HS-5 (cell line): ENCODE data around the gene EDDM13.
"Not testable (repeated sequence)": the region's sequence is repeated elsewhere in the genome, so short reads cannot be mapped to it uniquely, and the experiment has no call there.

Experiments
- DNase-seq: peaks from one replicate; pipeline ENCODE4 v3.0.0-alpha.2; 2012; ENCODE audit warnings: low read depth

Gene EDDM13

GRCh38 chr19:56272161-56272798, at the start of gene EDDM13:
TSS of gene EDDM13 (plus strand) at chr19:56272748. CDS start at chr19:56272835, 87 bp downstream.
- no peak for DNase-seq

GRCh38 chr19:56222901-56223300, 49.6 kb upstream of the EDDM13 start:
- DNase-seq: no peak

GRCh38 chr19:56223481-56223880, 49.1 kb upstream of the EDDM13 start:
- no peak for DNase-seq

GRCh38 chr19:56245121-56245740, 27.3 kb upstream of the EDDM13 start:
- DNase-seq: peak; percentile 41

- not testable (repeated sequence) for DNase-seq
Measured at GRCh38 chr19:56245764-56246163, 26.8 kb upstream of the EDDM13 start.

GRCh38 chr19:56248736-56249338, 23.7 kb upstream of the EDDM13 start:
- not testable (repeated sequence) for DNase-seq

GRCh38 chr19:56252699-56253422, 19.7 kb upstream of the EDDM13 start:
- peak; percentile 22 for DNase-seq

GRCh38 chr19:56253737-56254136, 18.8 kb upstream of the EDDM13 start:
- peak; percentile 28 for DNase-seq

- no peak for DNase-seq
Measured at GRCh38 chr19:56258272-56258671, 14.3 kb upstream of the EDDM13 start.

GRCh38 chr19:56261145-56261544, 11.4 kb upstream of the EDDM13 start:
- DNase-seq: no peak

- DNase-seq: not testable (repeated sequence)
Measured at GRCh38 chr19:56261932-56262331, 10.6 kb upstream of the EDDM13 start.

GRCh38 chr19:56263319-56263718, 9.2 kb upstream of the EDDM13 start:
- no peak for DNase-seq

GRCh38 chr19:56266051-56266450, 6.5 kb upstream of the EDDM13 start:
- no peak for DNase-seq

- DNase-seq: no peak
Measured at GRCh38 chr19:56269348-56269747, 3.2 kb upstream of the EDDM13 start.

- DNase-seq: no peak
Measured at GRCh38 chr19:56270676-56271075, 1.9 kb upstream of the EDDM13 start.

- DNase-seq: no peak
Measured at GRCh38 chr19:56271151-56271550, 1.4 kb upstream of the EDDM13 start.

GRCh38 chr19:56273563-56274117, 1.1 kb downstream of the EDDM13 start:
- no peak for DNase-seq

GRCh38 chr19:56282809-56283208, 10.3 kb downstream of the EDDM13 start:
- no peak for DNase-seq

- DNase-seq: no peak
Measured at GRCh38 chr19:56284746-56285145, 12.2 kb downstream of the EDDM13 start.

GRCh38 chr19:56290104-56290503, 17.6 kb downstream of the EDDM13 start:
- no peak for DNase-seq

- no peak for DNase-seq
Measured at GRCh38 chr19:56291867-56292266, 19.3 kb downstream of the EDDM13 start.

- no peak for DNase-seq
Measured at GRCh38 chr19:56294549-56294948, 22.0 kb downstream of the EDDM13 start.
